HCT116 (cell line): ENCODE results near the gene SBF2. TPM values are rescaled to one million over a fixed set of nuclear protein-coding genes. Genes with fewer than 3 reads are reported as not detected.
"Not testable (repeated sequence)": the region's sequence is repeated elsewhere in the genome, so short reads cannot be mapped to it uniquely, and the experiment has no call there.

Experiments used
- ATAC-seq: fragments of 200-7000 bp; cut with Tn5 transposase; 2 replicates; pipeline ENCODE4 v1.9.1; 2020; ENCODE audit warnings: mild to moderate bottlenecking, moderate library complexity
- BruUV-seq: library from RNA; stranded (reverse); fragments of 400-500 nt; replicated peaks from 2 replicates; lab custom pipeline; 2021; lab: Mats Ljungman, UMichigan
- CTCF ChIA-PET: fragments of 300-600 bp; sonication (Branson Sonifier 250); formaldehyde crosslinking; loops from one replicate; lab custom pipeline; 2021; ENCODE audit warnings: antibody characterized with exemption; lab: Charles Lee
- POLR2A ChIA-PET: fragments of 300-600, 350-600 bp; sonication (Branson Sonifier 250); formaldehyde crosslinking; loops from one replicate; lab custom pipeline; 2021; ENCODE audit warnings: antibody characterized with exemption; lab: Charles Lee
- RAD21 ChIA-PET, 2 experiments: fragments of 300-600 bp; sonication (Branson Sonifier 250); formaldehyde crosslinking; loops; one replicate each; lab custom pipeline; 2023; ENCODE audit warnings: low total read pairs in 2 of 2; ENCODE audit not compliant: uncharacterized antibody in 2 of 2, unreplicated experiment in 2 of 2, low non-redundant PET in 1 of 2; lab: Charles Lee
- DNase-seq: peaks from one replicate; pipeline ENCODE4 v3.0.0-alpha.2; 2010; ENCODE audit warnings: low read depth, low spot score
- H2AFZ ChIP-seq: fragments of 200-600 bp; shearing (Covaris generic), sonication (generic); 2 replicates; pipeline ENCODE4 v1.6.1; 2017; ENCODE audit warnings: low read depth, mixed run types, mixed read lengths, antibody characterized with exemption, low read length; ENCODE audit not compliant: poor library complexity, severe bottlenecking
- H3K27ac ChIP-seq: 2 replicates; pipeline ENCODE4 v1.5.1; 2012; ENCODE audit warnings: low read depth, low read length
- H3K27me3 ChIP-seq: fragments of 200-600 bp; sonication (generic); 2 replicates; pipeline ENCODE4 v1.6.1; 2016; ENCODE audit warnings: mixed run types, low read length, mixed read lengths; ENCODE audit not compliant: insufficient read depth
- H3K36me3 ChIP-seq, 2 experiments: fragments of 200-500 bp in 1 of 2; fragments of 200-600 bp in 1 of 2; sonication (Bioruptor generic) in 1 of 2; sonication (generic) in 1 of 2; 2 replicates each; pipeline versions ENCODE4 v1.5.1 to v1.6.1; 2014 to 2016; ENCODE audit warnings: low read length in 2 of 2, inconsistent platforms in 1 of 2, mixed read lengths in 1 of 2, mixed run types in 1 of 2; ENCODE audit not compliant: insufficient read depth in 2 of 2, control insufficient read depth in 1 of 2
- H3K4me1 ChIP-seq, 2 experiments: fragments of 200-600 bp in 1 of 2; sonication (generic) in 1 of 2; 2 replicates each; pipeline versions ENCODE4 v1.5.1 to v1.6.1; 2012 to 2017; ENCODE audit warnings: low read length in 2 of 2, inconsistent platforms in 1 of 2, mild to moderate bottlenecking in 1 of 2, mixed read lengths in 1 of 2, mixed run types in 1 of 2, moderate library complexity in 1 of 2; ENCODE audit not compliant: insufficient read depth in 2 of 2, control insufficient read depth in 1 of 2
- H3K4me2 ChIP-seq: fragments of 200-600 bp; sonication (generic); 2 replicates; pipeline ENCODE4 v1.6.1; 2017; ENCODE audit warnings: mixed run types, low read length, mixed read lengths
- H3K4me3 ChIP-seq, 2 experiments: fragments of 200-600 bp in 1 of 2; sonication (generic) in 1 of 2; replicated peaks in 1 of 2; 2 replicates each; pipeline ENCODE4 v1.5.1; 2011 to 2016; ENCODE audit warnings: low read length in 2 of 2, control low read depth in 1 of 2, low read depth in 1 of 2, mild to moderate bottlenecking in 1 of 2, mixed read lengths in 1 of 2, mixed run types in 1 of 2
- H3K79me2 ChIP-seq: fragments of 200-600 bp; sonication (generic); 2 replicates; pipeline ENCODE4 v1.6.1; 2017; ENCODE audit warnings: mild to moderate bottlenecking, mixed run types, low read length, moderate library complexity, mixed read lengths; ENCODE audit not compliant: insufficient read depth
- H3K9ac ChIP-seq: fragments of 200-600 bp; sonication (generic); 2 replicates; pipeline ENCODE4 v1.6.1; 2016; ENCODE audit warnings: low read length, mixed read lengths
- H3K9me2 ChIP-seq: fragments of 200-600 bp; sonication (generic), shearing (Covaris generic); 2 replicates; pipeline ENCODE4 v1.6.1; 2017; ENCODE audit warnings: mixed run types, mild to moderate bottlenecking, moderate library complexity; ENCODE audit not compliant: insufficient read depth
- H3K9me3 ChIP-seq, 2 experiments: fragments of 200-500 bp in 1 of 2; fragments of 200-600 bp in 1 of 2; sonication (Bioruptor generic) in 1 of 2; sonication (generic) in 1 of 2; 2 replicates each; pipeline ENCODE4 v1.6.1; 2014 to 2017; ENCODE audit warnings: low read length in 2 of 2, mixed read lengths in 2 of 2, inconsistent platforms in 1 of 2, low read depth in 1 of 2, mild to moderate bottlenecking in 1 of 2, mixed run types in 1 of 2, moderate library complexity in 1 of 2; ENCODE audit not compliant: control insufficient read depth in 1 of 2, insufficient read depth in 1 of 2
- H4K20me1 ChIP-seq: fragments of 200-600 bp; sonication (generic), shearing (Covaris generic); 2 replicates; pipeline ENCODE4 v1.6.1; 2017; ENCODE audit warnings: mixed run types, mild to moderate bottlenecking, moderate library complexity; ENCODE audit not compliant: insufficient read depth
- CBX3 ChIP-seq: IDR thresholded peaks from 2 replicates; pipeline ENCODE4 v1.6.1; 2012; ENCODE audit warnings: low read depth
- CEBPB ChIP-seq: IDR thresholded peaks from 2 replicates; pipeline ENCODE4 v1.6.1; 2012; ENCODE audit warnings: low read depth
- EGR1 ChIP-seq: IDR thresholded peaks from 2 replicates; pipeline ENCODE4 v1.6.1; 2012; ENCODE audit warnings: low read depth
- ELF1 ChIP-seq: IDR thresholded peaks from 2 replicates; pipeline ENCODE4 v1.6.1; 2012; ENCODE audit warnings: low read depth, borderline replicate concordance
- EZH2 ChIP-seq: fragments of 200-600 bp; sonication (generic); IDR thresholded peaks from 2 replicates; pipeline ENCODE4 v1.6.1; 2017; ENCODE audit warnings: antibody characterized with exemption, mixed run types
- EZH2phosphoT487 ChIP-seq: fragments of 200-600 bp; IDR thresholded peaks from 2 replicates; pipeline ENCODE4 v1.6.1; 2018; ENCODE audit warnings: antibody characterized with exemption, borderline replicate concordance
- POLR2AphosphoS5 ChIP-seq: IDR thresholded peaks from 2 replicates; pipeline ENCODE4 v1.6.1; 2011; ENCODE audit warnings: mild to moderate bottlenecking, low read depth, low read length, moderate library complexity
- RAD21 ChIP-seq: IDR thresholded peaks from 2 replicates; pipeline ENCODE4 v1.6.1; 2012; ENCODE audit warnings: low read depth, mild to moderate bottlenecking
- SIN3A ChIP-seq: IDR thresholded peaks from 2 replicates; pipeline ENCODE4 v1.6.1; 2012; ENCODE audit warnings: low read depth
- SP1 ChIP-seq: IDR thresholded peaks from 2 replicates; pipeline ENCODE4 v1.6.1; 2012; ENCODE audit warnings: low read depth
- YY1 ChIP-seq: IDR thresholded peaks from 2 replicates; pipeline ENCODE4 v1.6.1; 2011; ENCODE audit warnings: low read length, low read depth, moderate library complexity, mild to moderate bottlenecking; ENCODE audit not compliant: insufficient replicate concordance; ENCODE audit errors: extremely low read depth
- ZFX ChIP-seq: fragments of 450-650 bp; IDR thresholded peaks from 2 replicates; pipeline ENCODE4 v1.6.1; 2017
- ZNF274 ChIP-seq: fragments of 200-500 bp; sonication (Bioruptor generic); IDR thresholded peaks from 2 replicates; pipeline ENCODE4 v1.6.1; 2014; ENCODE audit warnings: mild to moderate bottlenecking, low read depth, low read length, inconsistent platforms
- intact Hi-C: fragments of 100-400 bp; cut with micrococcal nuclease; formaldehyde crosslinking; loops from 2 replicates; pipeline ENCODE4 v1.10.0; 2022
- total RNA-seq: library from RNA; stranded (reverse); gene quantifications from one replicate; pipeline ENCODE4 v1.2.1, GENCODE V29; 2021; ENCODE audit not compliant: unreplicated experiment
- TF ChIP-seq, protein P1 (sequence below): IDR thresholded peaks from 2 replicates; pipeline ENCODE4 v1.6.1; 2012
- TF ChIP-seq, protein P2 (sequence below), 3 experiments: fragments of 200-600 bp in 1 of 3; sonication (generic) in 1 of 3; IDR thresholded peaks in 2 of 3; conservative IDR thresholded peaks in 1 of 3; 2 replicates each; pipeline ENCODE4 v1.5.1; 2012 to 2017; ENCODE audit warnings: low read depth in 2 of 3, low read length in 2 of 3, antibody characterized with exemption in 1 of 3, borderline replicate concordance in 1 of 3, control low read depth in 1 of 3, mild to moderate bottlenecking in 1 of 3, mixed read lengths in 1 of 3, mixed run types in 1 of 3, moderate library complexity in 1 of 3; ENCODE audit not compliant: insufficient read depth in 1 of 3
- TF ChIP-seq, protein P3 (sequence below): IDR thresholded peaks from 2 replicates; pipeline ENCODE4 v1.6.1; 2011; ENCODE audit warnings: mild to moderate bottlenecking, low read length, moderate library complexity; ENCODE audit not compliant: insufficient replicate concordance; ENCODE audit errors: extremely low read depth

SBF2 gene
- total RNA-seq, 1 experiment from 2014 or later, result 35.0 TPM

DNA sequence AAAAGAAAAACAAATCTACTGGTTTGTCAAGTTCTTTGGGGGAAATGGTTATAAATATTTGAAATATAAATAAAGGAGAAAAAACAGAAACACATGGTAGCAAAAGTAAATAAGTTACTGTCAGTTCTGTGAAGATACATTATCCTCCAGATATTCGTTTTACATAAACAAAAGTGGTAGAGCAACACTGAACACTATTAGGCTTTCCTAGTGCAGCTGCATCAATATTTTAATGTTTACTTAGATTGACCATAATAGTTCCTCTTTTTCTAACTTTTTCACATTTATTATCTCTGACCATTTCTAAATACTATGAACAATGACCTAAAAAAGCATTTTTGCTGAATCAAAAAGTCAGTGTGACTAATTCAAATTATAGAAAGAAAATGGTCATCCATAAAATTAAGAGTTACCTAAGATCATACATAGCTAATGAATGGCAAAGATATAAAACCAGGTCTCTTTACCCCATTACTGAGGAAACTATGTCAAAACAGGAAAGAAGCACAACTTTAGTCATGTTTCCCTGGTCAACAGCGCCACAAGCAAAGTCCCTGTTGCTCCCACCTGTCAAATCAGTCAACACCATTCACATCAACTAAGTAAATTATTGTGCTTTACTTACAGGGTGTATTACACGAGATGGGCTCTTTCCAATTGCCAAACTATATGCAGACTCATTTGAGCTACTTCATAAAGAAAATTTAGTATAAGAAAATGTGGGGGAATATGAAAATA is 38.5 kb downstream of the SBF2 start:
- Histone ChIP-seq H3K9me2 (no peaks in the 10 kb centered on the region), H3K79me2 (peaks cover 24% of the 10 kb centered on the region; the same call in 1 of the 2 replicates), H3K4me1 (peaks cover 10 to 14% of the 10 kb centered on the region in 2 experiments; a peak in 3 of 4 replicates), H2AFZ (no peak overlapping the region), H3K4me2 (no peak overlapping the region), H3K9ac (no peak overlapping the region), H3K36me3 (no peaks in the 10 kb centered on the region)
- intact Hi-C loops, result no loop called here
- DNase-seq, result no peak
- TF ChIP-seq CBX3, result no peak
- TF ChIP-seq, protein P1, sequence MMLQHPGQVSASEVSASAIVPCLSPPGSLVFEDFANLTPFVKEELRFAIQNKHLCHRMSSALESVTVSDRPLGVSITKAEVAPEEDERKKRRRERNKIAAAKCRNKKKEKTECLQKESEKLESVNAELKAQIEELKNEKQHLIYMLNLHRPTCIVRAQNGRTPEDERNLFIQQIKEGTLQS, result no peak
- TF ChIP-seq, protein P2, sequence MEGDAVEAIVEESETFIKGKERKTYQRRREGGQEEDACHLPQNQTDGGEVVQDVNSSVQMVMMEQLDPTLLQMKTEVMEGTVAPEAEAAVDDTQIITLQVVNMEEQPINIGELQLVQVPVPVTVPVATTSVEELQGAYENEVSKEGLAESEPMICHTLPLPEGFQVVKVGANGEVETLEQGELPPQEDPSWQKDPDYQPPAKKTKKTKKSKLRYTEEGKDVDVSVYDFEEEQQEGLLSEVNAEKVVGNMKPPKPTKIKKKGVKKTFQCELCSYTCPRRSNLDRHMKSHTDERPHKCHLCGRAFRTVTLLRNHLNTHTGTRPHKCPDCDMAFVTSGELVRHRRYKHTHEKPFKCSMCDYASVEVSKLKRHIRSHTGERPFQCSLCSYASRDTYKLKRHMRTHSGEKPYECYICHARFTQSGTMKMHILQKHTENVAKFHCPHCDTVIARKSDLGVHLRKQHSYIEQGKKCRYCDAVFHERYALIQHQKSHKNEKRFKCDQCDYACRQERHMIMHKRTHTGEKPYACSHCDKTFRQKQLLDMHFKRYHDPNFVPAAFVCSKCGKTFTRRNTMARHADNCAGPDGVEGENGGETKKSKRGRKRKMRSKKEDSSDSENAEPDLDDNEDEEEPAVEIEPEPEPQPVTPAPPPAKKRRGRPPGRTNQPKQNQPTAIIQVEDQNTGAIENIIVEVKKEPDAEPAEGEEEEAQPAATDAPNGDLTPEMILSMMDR (IDR thresholded peaks at IDR 0.05 in 2 of 3, conservative IDR thresholded peaks at IDR 0.05 in 1 of 3; ENCODE audit: borderline replicate concordance in 1 of 3, insufficient read depth in 1 of 3, low read depth in 2 of 3, low read length in 2 of 3), result no peak
- TF ChIP-seq EZH2, result no peak
- TF ChIP-seq SIN3A, result no peak
- no peak for TF ChIP-seq POLR2AphosphoS5
- TF ChIP-seq RAD21, result no peak
- TF ChIP-seq YY1, result no peak
- no peak for TF ChIP-seq EGR1
- TF ChIP-seq ZFX, result no peak
- no peak for TF ChIP-seq SP1
- TF ChIP-seq, protein P3, sequence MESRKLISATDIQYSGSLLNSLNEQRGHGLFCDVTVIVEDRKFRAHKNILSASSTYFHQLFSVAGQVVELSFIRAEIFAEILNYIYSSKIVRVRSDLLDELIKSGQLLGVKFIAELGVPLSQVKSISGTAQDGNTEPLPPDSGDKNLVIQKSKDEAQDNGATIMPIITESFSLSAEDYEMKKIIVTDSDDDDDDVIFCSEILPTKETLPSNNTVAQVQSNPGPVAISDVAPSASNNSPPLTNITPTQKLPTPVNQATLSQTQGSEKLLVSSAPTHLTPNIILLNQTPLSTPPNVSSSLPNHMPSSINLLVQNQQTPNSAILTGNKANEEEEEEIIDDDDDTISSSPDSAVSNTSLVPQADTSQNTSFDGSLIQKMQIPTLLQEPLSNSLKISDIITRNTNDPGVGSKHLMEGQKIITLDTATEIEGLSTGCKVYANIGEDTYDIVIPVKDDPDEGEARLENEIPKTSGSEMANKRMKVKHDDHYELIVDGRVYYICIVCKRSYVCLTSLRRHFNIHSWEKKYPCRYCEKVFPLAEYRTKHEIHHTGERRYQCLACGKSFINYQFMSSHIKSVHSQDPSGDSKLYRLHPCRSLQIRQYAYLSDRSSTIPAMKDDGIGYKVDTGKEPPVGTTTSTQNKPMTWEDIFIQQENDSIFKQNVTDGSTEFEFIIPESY, result no peak
- TF ChIP-seq CEBPB, result no peak
- TF ChIP-seq EZH2phosphoT487, result no peak
- no peak for TF ChIP-seq ZNF274
- TF ChIP-seq ELF1, result no peak
- TF ChIP-seq, all 23 proteins: peak for 0
- ChIA-PET CTCF (no interaction called here), POLR2A (no interaction called here), RAD21 (no interaction called here)
- BruUV-seq, result no TSS peak
- no peak overlapping the region for H3K27ac ChIP-seq
- no peaks in the 10 kb centered on the region for H3K9me3 ChIP-seq
- ATAC-seq, result no peak
- no peak overlapping the region for H3K4me3 ChIP-seq
- no peaks in the 10 kb centered on the region for H4K20me1 ChIP-seq
- H3K27me3 ChIP-seq, result no peaks in the 10 kb centered on the region

DNA sequence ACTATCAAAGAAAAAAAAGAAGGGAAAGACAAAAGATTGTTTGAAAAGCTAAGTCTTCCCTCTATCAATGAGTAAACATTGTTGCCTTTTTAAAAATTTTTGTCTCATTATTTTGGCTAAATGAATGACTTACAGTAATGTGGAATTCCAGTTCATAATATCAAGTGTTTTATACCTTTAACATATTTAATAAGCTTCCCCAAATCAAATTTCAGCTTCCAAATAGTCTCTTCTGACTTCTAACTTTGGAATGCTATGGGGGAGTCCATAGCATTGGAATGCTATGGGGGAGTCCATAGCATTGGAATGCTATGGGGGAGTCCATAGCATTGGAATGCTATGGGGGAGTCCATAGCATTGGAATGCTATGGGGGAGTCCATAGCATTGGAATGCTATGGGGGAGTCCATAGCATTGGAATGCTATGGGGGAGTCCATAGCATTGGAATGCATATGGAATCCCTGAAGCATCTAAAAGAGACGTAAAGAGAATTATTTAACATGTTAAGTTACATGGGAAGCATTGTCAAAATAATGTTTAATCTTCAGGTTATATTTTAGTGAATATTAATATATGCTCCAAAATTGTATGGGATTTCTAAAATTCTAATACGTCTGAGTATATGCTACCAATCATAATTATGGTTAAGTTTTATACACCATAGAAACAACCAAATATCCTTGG is 44.4 kb downstream of the SBF2 start:
- intact Hi-C loops, POLR2A ChIA-PET: not testable (repeated sequence)

More for the DNA sequence above, 44.4 kb downstream of the SBF2 start:
- H2AFZ ChIP-seq, DNase-seq, H4K20me1 ChIP-seq, ATAC-seq, H3K27me3 ChIP-seq, H3K9ac ChIP-seq, RAD21 ChIA-PET, H3K4me2 ChIP-seq, H3K79me2 ChIP-seq, H3K9me2 ChIP-seq, H3K4me1 ChIP-seq, BruUV-seq, H3K9me3 ChIP-seq, H3K36me3 ChIP-seq, CTCF ChIA-PET, H3K4me3 ChIP-seq, H3K27ac ChIP-seq: not testable (repeated sequence)
